Lung microvascular endothelial cell (primary cell): Measurements from ENCODE around the gene NDUFC1. TPM values are rescaled to one million over a fixed set of nuclear protein-coding genes. Genes with fewer than 3 reads are reported as not detected.

Experiments
- DNase-seq, 2 donors: peaks; one replicate each; pipeline versions ENCODE4 v3.0.0 to v3.0.0-alpha.2; 2010; ENCODE audit warnings: low read depth in 2 of 2
- total RNA-seq: library from RNA; depleted of rRNA; stranded (reverse); fragments of >200 nt; gene quantifications from 2 replicates; pipeline ENCODE4 v1.2.1, GENCODE V29; 2014

NDUFC1 gene
- total RNA-seq, 1 donor from 2014 or later = 63.7 TPM

- DNase-seq = no peak
These were observed 54.5 kb downstream of the NDUFC1 start for GRCh38 chr4:139247700-139248238.

GRCh38 chr4:139247241-139247640 lies 55.0 kb downstream of the NDUFC1 start:
- DNase-seq = no peak

- DNase-seq = no peak
These were observed 56.1 kb downstream of the NDUFC1 start for GRCh38 chr4:139246166-139246565.

- DNase-seq = peak in 1 of 2 donors; percentile 12
These were observed 56.7 kb downstream of the NDUFC1 start for GRCh38 chr4:139245590-139245989.

- peak; percentile 3 to 69 for DNase-seq
These were observed 58.6 kb downstream of the NDUFC1 start for GRCh38 chr4:139243448-139244365.

GRCh38 chr4:139242511-139243051 lies 59.7 kb downstream of the NDUFC1 start:
- DNase-seq = peak in 1 of 2 donors; percentile 16

- DNase-seq = no peak
These were observed 60.5 kb downstream of the NDUFC1 start for GRCh38 chr4:139241784-139242151.

- no peak for DNase-seq
These were observed 61.0 kb downstream of the NDUFC1 start for GRCh38 chr4:139241086-139241783.

Other genes starting within 250 kb of the NDUFC1 start
- 33.3 and 45.0 TPM in 2 replicates for gene ELF2, start 125.3 kb downstream of the NDUFC1 start, total RNA-seq
- gene MGARP, start 22.3 kb downstream of the NDUFC1 start, total RNA-seq = 0.40 and 0.44 TPM in 2 replicates
- gene NAA15, start 972 bp downstream of the NDUFC1 start, total RNA-seq = 14.8 and 15.5 TPM in 2 replicates
- 11.1 and 14.1 TPM in 2 replicates for gene RAB33B, start 151.6 kb upstream of the NDUFC1 start, total RNA-seq